Ovary (tissue), 9 donors: ENCODE data around the gene MAP4. TPM values are rescaled to one million over a fixed set of nuclear protein-coding genes. Genes with fewer than 3 reads are reported as not detected.
A peak's percentile ranks its signal among the peaks of the same experiment; 100 is the strongest.

Experiments
- DNase-seq, 5 donors: peaks; one replicate each; pipeline ENCODE4 v3.0.0-alpha.2; 2019 to 2020
- H3K27ac ChIP-seq, 2 donors: fragments of 200-600 bp; one replicate each; pipeline versions ENCODE4 v1.5.1 to v1.8.0; 2019 to 2022
- H3K27me3 ChIP-seq: fragments of 200-600 bp; one replicate; pipeline ENCODE4 v1.8.0; 2022
- H3K36me3 ChIP-seq: fragments of 200-600 bp; sonication (generic); one replicate; pipeline ENCODE4 v1.5.1; 2019
- H3K4me1 ChIP-seq: one replicate; pipeline ENCODE4 v1.8.1; 2013; ENCODE audit warnings: mild to moderate bottlenecking, moderate library complexity; ENCODE audit not compliant: insufficient read depth
- H3K4me3 ChIP-seq: fragments of 200-600 bp; sonication (generic); one replicate; pipeline ENCODE4 v1.5.1; 2017
- H3K9me3 ChIP-seq, 2 donors: fragments of 200-600 bp in 1 of 2; sonication (generic) in 1 of 2; one replicate each; pipeline versions ENCODE4 v1.5.1 to v1.8.1; 2013 to 2019; ENCODE audit warnings: mild to moderate bottlenecking in 1 of 2, moderate library complexity in 1 of 2
- EP300 ChIP-seq: sonication (generic); formaldehyde crosslinking; IDR thresholded peaks from one replicate; pipeline ENCODE4 v1.6.1; 2017; ENCODE audit warnings: antibody characterized with exemption
- POLR2A ChIP-seq: fragments of 450-650 bp; IDR thresholded peaks from one replicate; pipeline ENCODE4 v1.6.1; 2017; ENCODE audit warnings: antibody characterized with exemption, mild to moderate bottlenecking, moderate library complexity
- WGBS, 3 donors: extraction: QIAGEN DNeasy Blood & Tissue Kit in 1 of 3; methylation state at CpG; one replicate each; pipeline versions ENCODE4 v1.1.5 to v1.1.7; 2013 to 2017; 5-methylcytosine and 5-hydroxymethylcytosine counted together
- intact Hi-C, 4 donors: fragments of 100-400 bp; cut with DNase I; formaldehyde crosslinking; loops; one replicate each; pipeline versions ENCODE4 v1.11.0 to v1.15.1; 2022 to 2023
- polyA plus RNA-seq, 2 donors: library from polyadenylated mRNA; stranded (reverse); fragments of 200-250 nt in 1 of 2; fragments of 350-450 nt in 1 of 2; fragmentation: Illumina TruSeq in 1 of 2; extraction: RNeasy Lipid Tissue Mini Kit (QIAGEN cat#74804) in 1 of 2; gene quantifications; one replicate each; pipeline ENCODE4 v1.2.3, GENCODE V29; 2013 to 2014
- total RNA-seq, 7 donors: library from RNA; depleted of rRNA in 2 of 7; stranded (reverse); fragments of >200 nt in 2 of 7; fragmentation: NEBNext Ultra II Directional in 3 of 7; extraction: Animal tissue kit (Norgen Biotek cat#: 25700) in 3 of 7; gene quantifications; one replicate each; pipeline versions ENCODE4 v1.1.0 to v1.2.4, GENCODE V29; 2016 to 2023
- TF ChIP-seq, protein P1 (sequence below), 3 donors: fragments of 450-650 bp in 2 of 3; fragments of 200-600 bp in 1 of 3; IDR thresholded peaks; one replicate each; pipeline versions ENCODE4 v1.5.1 to v1.8.0; 2016 to 2022; ENCODE audit warnings: antibody characterized with exemption in 3 of 3, mild to moderate bottlenecking in 1 of 3
- donor health status: DM: no; HTN: no; CAD: no; lungs with moderate emphysema.
- donor health status: DM: no; HTN: no; CAD: no.
- donor health status: Bipolar disorder and iron deficiency.
- donor health status: DM: yes; HTN: yes; CAD: no.
- donor health status: DM: no; HTN: no; CAD: no.
- donor health status: DM: yes; HTN: yes; CAD: no.

MAP4 gene
- total and polyA plus RNA-seq, 9 donors, result 64.9 to 271 (median 196) TPM

DNA sequence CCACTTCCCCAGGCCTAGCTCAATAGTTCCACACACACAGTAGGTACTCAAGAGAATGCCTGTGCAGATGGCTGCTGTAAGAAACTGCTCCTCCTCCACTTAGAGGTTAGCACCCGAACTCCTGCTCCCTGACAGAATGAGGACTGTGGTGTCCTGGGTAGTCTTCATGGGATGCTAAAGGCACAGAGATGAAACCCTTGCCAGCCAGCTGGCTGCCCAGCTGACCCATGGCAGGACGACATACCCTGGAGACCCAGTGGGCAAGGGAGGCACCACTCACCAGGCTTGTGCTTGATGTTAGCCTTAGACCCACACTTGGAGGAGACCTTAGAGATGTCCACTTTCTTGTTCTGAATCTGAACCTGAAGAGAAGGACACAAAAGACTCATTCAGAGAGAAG lies 159.1 kb downstream of the MAP4 start:
- intact Hi-C loops, result no loop called here
- no peak overlapping the region for H3K4me3 ChIP-seq
- no peaks in the 10 kb centered on the region for H3K27me3 ChIP-seq
- H3K4me1 ChIP-seq, result no peaks in the 10 kb centered on the region
- peak in 1 of 5 donors; percentile 17 for DNase-seq
- TF ChIP-seq EP300, result no peak
- TF ChIP-seq POLR2A, result no peak
- TF ChIP-seq, protein P1, sequence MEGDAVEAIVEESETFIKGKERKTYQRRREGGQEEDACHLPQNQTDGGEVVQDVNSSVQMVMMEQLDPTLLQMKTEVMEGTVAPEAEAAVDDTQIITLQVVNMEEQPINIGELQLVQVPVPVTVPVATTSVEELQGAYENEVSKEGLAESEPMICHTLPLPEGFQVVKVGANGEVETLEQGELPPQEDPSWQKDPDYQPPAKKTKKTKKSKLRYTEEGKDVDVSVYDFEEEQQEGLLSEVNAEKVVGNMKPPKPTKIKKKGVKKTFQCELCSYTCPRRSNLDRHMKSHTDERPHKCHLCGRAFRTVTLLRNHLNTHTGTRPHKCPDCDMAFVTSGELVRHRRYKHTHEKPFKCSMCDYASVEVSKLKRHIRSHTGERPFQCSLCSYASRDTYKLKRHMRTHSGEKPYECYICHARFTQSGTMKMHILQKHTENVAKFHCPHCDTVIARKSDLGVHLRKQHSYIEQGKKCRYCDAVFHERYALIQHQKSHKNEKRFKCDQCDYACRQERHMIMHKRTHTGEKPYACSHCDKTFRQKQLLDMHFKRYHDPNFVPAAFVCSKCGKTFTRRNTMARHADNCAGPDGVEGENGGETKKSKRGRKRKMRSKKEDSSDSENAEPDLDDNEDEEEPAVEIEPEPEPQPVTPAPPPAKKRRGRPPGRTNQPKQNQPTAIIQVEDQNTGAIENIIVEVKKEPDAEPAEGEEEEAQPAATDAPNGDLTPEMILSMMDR (IDR thresholded peaks at IDR 0.05), result no peak
- H3K9me3 ChIP-seq, result no peaks in the 10 kb centered on the region
- H3K27ac ChIP-seq, result no peak overlapping the region
- no peaks in the 10 kb centered on the region for H3K36me3 ChIP-seq
- WGBS, 3 donors, result 69 to 80% (median 74%) methylated on average over 2 of the region's 2 CpGs

DNA sequence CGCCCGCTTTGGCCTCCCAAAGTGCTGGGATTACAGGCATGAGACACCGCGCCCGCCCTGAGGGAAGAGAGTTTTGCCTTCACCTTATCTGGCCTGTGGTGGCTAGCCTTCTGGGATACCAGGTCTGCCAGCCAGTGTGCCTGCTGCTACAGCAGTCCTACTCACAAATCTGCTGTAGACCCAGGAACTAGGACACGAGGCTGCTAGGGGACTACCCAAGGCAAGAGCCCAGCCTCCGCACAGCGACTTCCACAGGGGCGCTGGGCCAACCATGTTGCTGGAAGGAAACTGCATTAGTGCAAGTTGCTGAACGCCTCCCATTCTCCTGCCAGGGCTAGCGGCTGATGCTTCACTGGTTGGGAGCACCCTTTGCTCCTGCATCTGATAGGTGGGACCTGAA lies 159.5 kb downstream of the MAP4 start:
- H3K36me3 ChIP-seq, result no peaks in the 10 kb centered on the region
- DNase-seq, result peak in 1 of 5 donors; percentile 29
- intact Hi-C loops, result no loop called here
- H3K27me3 ChIP-seq, result no peaks in the 10 kb centered on the region
- no peak overlapping the region for H3K4me3 ChIP-seq
- H3K9me3 ChIP-seq, result no peaks in the 10 kb centered on the region
- 87 to 93% (median 88%) methylated on average over 11 of the region's 11 CpGs for WGBS, 3 donors
- no peaks in the 10 kb centered on the region for H3K4me1 ChIP-seq
- H3K27ac ChIP-seq, result no peak overlapping the region
- TF ChIP-seq, protein P1 (IDR thresholded peaks at IDR 0.05), result no peak
- no peak for TF ChIP-seq POLR2A
- no peak for TF ChIP-seq EP300

DNA sequence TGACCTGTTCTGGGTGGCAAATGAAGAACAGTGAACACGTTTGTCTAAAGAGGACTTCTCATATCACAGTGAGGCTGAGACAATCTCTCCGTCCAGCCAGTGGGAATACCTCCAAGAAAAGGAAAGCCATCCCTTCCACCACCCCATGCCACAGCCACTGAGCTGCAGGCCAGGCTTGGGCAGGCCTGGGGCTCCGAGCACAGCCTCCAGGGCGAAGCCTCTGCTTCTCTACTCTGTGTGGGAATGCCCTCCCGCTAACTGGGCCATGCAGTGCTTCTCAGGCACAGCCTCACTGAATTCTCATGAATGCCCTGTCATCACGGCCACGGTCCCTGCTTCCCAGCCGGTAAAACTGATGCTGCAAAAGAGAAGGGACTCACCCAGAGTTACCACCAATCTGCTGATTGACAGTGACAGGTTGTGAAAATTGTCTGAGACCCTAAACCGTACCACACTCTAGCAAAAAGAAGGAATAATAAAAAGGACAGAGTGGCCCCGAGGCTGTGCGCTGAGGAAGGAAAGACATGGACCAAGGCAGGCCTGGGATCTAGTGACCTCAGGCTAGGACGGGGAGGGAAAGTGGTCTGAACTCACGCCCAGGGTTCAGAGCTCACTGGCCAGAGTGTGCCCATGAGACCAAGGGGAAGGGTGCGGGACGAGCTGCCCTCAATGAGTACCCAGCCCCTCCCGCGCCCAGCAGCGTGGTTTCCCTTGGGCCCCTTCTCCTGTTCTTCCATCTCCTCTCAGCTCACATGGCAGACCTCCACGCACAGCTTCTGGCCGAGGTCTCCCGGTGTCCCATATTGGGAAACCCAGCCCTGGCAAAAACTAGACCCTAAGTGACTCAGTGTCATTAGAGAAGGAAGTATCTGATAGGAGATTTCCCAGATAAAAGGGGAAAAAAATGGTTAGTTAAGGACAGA lies 160.5 kb downstream of the MAP4 start:
- DNase-seq, result peak in 1 of 5 donors; percentile 31
- Histone ChIP-seq H3K27ac (no peak overlapping the region), H3K27me3 (no peaks in the 10 kb centered on the region), H3K36me3 (no peaks in the 10 kb centered on the region), H3K4me3 (no peak overlapping the region), H3K9me3 (no peaks in the 10 kb centered on the region), H3K4me1 (no peaks in the 10 kb centered on the region)
- 88% methylated on average over 21 of the region's 21 CpGs for WGBS, 3 donors
- intact Hi-C loops, result no loop called here
- TF ChIP-seq, protein P1 (IDR thresholded peaks at IDR 0.05), result no peak
- TF ChIP-seq EP300 (no peak), POLR2A (no peak)

DNA sequence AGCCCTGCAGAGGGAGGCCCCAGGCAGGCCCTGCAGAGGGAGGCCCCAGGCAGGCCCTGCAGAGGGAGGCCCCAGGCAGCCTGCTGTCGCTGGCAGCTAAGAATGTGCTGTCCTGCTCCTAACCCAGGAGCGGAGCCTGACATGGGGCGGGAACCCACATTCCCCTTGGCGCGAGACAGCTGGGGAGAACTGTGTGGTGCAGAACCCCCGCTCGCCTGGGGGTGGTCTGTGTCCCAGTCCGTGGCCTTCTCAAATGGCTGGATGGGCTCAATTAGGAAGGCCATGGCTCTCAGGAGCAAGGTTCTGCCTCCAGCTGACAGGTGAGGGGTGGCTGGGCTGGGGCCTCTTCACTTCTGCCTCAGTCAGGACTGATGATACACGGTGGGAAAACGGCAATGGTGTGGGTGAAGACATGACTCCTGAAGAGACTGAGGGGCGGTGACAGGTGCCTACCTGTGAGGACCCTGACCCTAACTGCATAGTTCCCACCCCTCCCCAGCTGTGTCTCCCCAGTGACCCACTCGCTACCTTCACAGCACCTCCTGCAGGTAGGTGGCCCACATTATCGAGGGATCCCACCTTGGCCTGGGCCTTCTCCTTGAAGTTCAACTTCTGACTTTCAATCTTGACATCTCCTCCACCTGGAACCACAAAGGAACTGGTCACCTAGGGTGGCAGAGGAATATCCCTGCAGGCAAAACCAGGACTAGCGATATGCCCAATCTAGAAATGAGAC lies 161.3 kb downstream of the MAP4 start:
- intact Hi-C loops, result no loop called here

More for the DNA sequence above, 161.3 kb downstream of the MAP4 start:
- TF ChIP-seq POLR2A (no peak), EP300 (no peak)
- TF ChIP-seq, protein P1 (IDR thresholded peaks at IDR 0.05), result no peak
- peak in 1 of 5 donors; percentile 31 for DNase-seq
- no peaks in the 10 kb centered on the region for H3K27me3 ChIP-seq
- WGBS, 3 donors, result 83 to 86% (median 85%) methylated on average over 14 of the region's 14 CpGs
- no peaks in the 10 kb centered on the region for H3K4me1 ChIP-seq
- no peaks in the 10 kb centered on the region for H3K9me3 ChIP-seq
- H3K4me3 ChIP-seq, result no peak overlapping the region
- H3K36me3 ChIP-seq, result no peaks in the 10 kb centered on the region
- no peak overlapping the region for H3K27ac ChIP-seq
